OCI-LY3 (cell line): ENCODE data around the gene TMEM51.

Source experiments
- EZH2phosphoT487 ChIP-seq: fragments of 200-600 bp; shearing (Covaris generic); IDR thresholded peaks from 2 replicates; pipeline ENCODE4 v1.6.1; 2018; ENCODE audit warnings: antibody characterized with exemption, mixed run types, low read depth
- TF ChIP-seq, protein P1 (sequence below): fragments of 200-600, 300-600 bp; sonication (generic); IDR thresholded peaks from 2 replicates; pipeline ENCODE4 v1.5.1; 2014; ENCODE audit warnings: antibody characterized with exemption, low read length, low read depth

DNA sequence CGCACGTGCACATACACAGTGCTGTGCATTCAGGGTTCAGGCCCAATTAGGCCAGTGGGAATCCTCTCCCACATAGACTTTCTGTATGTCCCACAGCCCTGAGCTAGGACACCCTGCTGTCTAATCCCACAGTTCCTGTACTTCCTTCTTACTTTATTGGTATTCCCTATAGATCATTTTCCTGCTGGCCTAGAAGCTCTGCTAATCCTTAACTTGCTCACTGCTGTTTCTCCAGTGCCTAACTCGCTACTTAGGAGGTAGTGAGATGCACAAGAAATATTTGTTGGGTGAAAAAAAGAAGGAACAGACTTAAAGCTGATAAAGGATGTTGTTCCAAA lies 59.4 kb downstream of the TMEM51 start:
- TF ChIP-seq, protein P1, sequence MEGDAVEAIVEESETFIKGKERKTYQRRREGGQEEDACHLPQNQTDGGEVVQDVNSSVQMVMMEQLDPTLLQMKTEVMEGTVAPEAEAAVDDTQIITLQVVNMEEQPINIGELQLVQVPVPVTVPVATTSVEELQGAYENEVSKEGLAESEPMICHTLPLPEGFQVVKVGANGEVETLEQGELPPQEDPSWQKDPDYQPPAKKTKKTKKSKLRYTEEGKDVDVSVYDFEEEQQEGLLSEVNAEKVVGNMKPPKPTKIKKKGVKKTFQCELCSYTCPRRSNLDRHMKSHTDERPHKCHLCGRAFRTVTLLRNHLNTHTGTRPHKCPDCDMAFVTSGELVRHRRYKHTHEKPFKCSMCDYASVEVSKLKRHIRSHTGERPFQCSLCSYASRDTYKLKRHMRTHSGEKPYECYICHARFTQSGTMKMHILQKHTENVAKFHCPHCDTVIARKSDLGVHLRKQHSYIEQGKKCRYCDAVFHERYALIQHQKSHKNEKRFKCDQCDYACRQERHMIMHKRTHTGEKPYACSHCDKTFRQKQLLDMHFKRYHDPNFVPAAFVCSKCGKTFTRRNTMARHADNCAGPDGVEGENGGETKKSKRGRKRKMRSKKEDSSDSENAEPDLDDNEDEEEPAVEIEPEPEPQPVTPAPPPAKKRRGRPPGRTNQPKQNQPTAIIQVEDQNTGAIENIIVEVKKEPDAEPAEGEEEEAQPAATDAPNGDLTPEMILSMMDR = no peak
- TF ChIP-seq EZH2phosphoT487 = no peak
